Upper lobe of left lung (tissue), 4 donors: ENCODE results near the gene TKFC.

ENCODE experiments used
- EP300 ChIP-seq, 4 donors: sonication (generic); formaldehyde crosslinking; IDR thresholded peaks; one replicate each; pipeline ENCODE4 v1.5.1; 2017; ENCODE audit warnings: antibody characterized with exemption in 4 of 4, control low read depth in 2 of 4
- POLR2A ChIP-seq, 4 donors: fragments of 450-650 bp; IDR thresholded peaks; one replicate each; pipeline ENCODE4 v1.5.1; 2016 to 2017; ENCODE audit warnings: antibody characterized with exemption in 4 of 4, mild to moderate bottlenecking in 2 of 4
- POLR2AphosphoS5 ChIP-seq, 2 donors: sonication (generic); formaldehyde crosslinking; IDR thresholded peaks; one replicate each; pipeline ENCODE4 v1.5.1; 2017; ENCODE audit warnings: antibody characterized with exemption in 2 of 2
- TF ChIP-seq, protein P1 (sequence below), 6 experiments: fragments of 450-650 bp in 4 of 6; fragments of 200-600 bp in 2 of 6; sonication (generic) in 2 of 6; IDR thresholded peaks; one replicate each; pipeline ENCODE4 v1.5.1; 2016 to 2019; ENCODE audit warnings: antibody characterized with exemption in 6 of 6

DNA sequence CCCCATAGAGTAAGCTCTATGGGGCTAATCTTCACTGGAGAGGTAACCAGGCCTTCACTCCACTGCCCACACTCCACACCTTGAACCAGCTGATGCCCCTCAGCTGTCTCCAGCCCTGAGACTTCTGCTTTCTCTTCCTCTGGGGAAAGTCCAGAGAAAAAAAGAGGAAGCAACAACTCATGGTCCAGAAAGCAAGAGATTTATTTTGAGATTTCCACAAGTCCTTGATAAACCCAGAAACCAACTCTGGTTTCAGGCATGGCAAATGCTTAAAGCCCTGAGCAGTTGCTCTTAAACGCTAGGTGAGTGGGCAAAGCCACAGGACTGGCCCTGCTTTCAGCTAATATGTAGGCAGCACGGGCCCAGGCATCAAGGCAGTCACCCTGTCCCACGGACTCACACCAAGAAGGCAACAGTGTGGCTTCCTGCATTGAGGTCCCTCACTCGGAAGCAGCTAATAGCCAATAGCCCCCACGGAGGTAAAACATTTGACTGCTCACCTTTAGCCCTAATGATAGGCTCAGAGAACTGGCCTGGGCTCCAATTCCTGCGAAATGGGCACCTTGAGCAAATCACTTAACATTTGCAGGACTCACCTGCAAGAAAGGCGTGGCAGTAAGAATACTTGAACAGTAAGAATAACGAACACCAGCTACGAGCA lies 24.3 kb downstream of the TKFC start:
- TF ChIP-seq, protein P1, sequence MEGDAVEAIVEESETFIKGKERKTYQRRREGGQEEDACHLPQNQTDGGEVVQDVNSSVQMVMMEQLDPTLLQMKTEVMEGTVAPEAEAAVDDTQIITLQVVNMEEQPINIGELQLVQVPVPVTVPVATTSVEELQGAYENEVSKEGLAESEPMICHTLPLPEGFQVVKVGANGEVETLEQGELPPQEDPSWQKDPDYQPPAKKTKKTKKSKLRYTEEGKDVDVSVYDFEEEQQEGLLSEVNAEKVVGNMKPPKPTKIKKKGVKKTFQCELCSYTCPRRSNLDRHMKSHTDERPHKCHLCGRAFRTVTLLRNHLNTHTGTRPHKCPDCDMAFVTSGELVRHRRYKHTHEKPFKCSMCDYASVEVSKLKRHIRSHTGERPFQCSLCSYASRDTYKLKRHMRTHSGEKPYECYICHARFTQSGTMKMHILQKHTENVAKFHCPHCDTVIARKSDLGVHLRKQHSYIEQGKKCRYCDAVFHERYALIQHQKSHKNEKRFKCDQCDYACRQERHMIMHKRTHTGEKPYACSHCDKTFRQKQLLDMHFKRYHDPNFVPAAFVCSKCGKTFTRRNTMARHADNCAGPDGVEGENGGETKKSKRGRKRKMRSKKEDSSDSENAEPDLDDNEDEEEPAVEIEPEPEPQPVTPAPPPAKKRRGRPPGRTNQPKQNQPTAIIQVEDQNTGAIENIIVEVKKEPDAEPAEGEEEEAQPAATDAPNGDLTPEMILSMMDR (IDR thresholded peaks at IDR 0.05) = no peak
- no peak for TF ChIP-seq POLR2AphosphoS5 (IDR thresholded peaks at IDR 0.05)
- TF ChIP-seq EP300 (IDR thresholded peaks at IDR 0.05) = no peak
- no peak for TF ChIP-seq POLR2A (IDR thresholded peaks at IDR 0.05)
